Measurements from ENCODE around the gene SHCBP1.

DNA sequence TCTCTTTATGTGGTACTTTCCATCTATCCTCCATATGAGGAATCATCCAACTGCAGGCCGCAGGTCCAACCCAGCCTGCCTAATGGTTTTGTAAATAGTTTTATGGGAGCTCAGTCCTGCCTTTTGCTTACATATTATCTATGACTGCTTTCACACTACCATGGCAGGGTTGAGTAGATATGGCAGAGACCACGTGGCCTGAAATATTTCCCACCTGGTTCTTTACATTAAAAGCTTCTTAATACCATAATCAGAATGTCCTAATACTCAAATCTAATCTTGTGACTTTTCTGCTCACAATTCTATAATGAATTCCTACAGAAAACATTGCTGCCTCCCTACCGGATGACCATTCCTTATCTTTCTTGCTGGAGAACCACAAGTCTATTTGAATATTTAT lies 71.7 kb downstream of the SHCBP1 start:
- no peak for TF ChIP-seq ZFP1 (CRISPR knock-in tag; IDR thresholded peaks at IDR 0.05)
- no peak for TF ChIP-seq POLR2A (conservative IDR thresholded peaks at IDR 0.05)
- TF ChIP-seq, protein P1, sequence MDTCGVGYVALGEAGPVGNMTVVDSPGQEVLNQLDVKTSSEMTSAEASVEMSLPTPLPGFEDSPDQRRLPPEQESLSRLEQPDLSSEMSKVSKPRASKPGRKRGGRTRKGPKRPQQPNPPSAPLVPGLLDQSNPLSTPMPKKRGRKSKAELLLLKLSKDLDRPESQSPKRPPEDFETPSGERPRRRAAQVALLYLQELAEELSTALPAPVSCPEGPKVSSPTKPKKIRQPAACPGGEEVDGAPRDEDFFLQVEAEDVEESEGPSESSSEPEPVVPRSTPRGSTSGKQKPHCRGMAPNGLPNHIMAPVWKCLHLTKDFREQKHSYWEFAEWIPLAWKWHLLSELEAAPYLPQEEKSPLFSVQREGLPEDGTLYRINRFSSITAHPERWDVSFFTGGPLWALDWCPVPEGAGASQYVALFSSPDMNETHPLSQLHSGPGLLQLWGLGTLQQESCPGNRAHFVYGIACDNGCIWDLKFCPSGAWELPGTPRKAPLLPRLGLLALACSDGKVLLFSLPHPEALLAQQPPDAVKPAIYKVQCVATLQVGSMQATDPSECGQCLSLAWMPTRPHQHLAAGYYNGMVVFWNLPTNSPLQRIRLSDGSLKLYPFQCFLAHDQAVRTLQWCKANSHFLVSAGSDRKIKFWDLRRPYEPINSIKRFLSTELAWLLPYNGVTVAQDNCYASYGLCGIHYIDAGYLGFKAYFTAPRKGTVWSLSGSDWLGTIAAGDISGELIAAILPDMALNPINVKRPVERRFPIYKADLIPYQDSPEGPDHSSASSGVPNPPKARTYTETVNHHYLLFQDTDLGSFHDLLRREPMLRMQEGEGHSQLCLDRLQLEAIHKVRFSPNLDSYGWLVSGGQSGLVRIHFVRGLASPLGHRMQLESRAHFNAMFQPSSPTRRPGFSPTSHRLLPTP (IDR thresholded peaks at IDR 0.05; ENCODE audit: borderline replicate concordance, extremely low read depth, insufficient read length): no peak
- TF ChIP-seq, protein P2, sequence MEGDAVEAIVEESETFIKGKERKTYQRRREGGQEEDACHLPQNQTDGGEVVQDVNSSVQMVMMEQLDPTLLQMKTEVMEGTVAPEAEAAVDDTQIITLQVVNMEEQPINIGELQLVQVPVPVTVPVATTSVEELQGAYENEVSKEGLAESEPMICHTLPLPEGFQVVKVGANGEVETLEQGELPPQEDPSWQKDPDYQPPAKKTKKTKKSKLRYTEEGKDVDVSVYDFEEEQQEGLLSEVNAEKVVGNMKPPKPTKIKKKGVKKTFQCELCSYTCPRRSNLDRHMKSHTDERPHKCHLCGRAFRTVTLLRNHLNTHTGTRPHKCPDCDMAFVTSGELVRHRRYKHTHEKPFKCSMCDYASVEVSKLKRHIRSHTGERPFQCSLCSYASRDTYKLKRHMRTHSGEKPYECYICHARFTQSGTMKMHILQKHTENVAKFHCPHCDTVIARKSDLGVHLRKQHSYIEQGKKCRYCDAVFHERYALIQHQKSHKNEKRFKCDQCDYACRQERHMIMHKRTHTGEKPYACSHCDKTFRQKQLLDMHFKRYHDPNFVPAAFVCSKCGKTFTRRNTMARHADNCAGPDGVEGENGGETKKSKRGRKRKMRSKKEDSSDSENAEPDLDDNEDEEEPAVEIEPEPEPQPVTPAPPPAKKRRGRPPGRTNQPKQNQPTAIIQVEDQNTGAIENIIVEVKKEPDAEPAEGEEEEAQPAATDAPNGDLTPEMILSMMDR (IDR thresholded peaks at IDR 0.05 in 2 of 3, conservative IDR thresholded peaks at IDR 0.05 in 1 of 3; ENCODE audit: insufficient read depth in 2 of 3, low read depth in 1 of 3, low read length in 3 of 3): no peak
- TF ChIP-seq, protein P3, sequence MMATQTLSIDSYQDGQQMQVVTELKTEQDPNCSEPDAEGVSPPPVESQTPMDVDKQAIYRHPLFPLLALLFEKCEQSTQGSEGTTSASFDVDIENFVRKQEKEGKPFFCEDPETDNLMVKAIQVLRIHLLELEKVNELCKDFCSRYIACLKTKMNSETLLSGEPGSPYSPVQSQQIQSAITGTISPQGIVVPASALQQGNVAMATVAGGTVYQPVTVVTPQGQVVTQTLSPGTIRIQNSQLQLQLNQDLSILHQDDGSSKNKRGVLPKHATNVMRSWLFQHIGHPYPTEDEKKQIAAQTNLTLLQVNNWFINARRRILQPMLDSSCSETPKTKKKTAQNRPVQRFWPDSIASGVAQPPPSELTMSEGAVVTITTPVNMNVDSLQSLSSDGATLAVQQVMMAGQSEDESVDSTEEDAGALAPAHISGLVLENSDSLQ (IDR thresholded peaks at IDR 0.05): no peak
- TF ChIP-seq CAMTA2 (CRISPR knock-in tag; conservative IDR thresholded peaks at IDR 0.05): no peak
- TF ChIP-seq, protein P4, sequence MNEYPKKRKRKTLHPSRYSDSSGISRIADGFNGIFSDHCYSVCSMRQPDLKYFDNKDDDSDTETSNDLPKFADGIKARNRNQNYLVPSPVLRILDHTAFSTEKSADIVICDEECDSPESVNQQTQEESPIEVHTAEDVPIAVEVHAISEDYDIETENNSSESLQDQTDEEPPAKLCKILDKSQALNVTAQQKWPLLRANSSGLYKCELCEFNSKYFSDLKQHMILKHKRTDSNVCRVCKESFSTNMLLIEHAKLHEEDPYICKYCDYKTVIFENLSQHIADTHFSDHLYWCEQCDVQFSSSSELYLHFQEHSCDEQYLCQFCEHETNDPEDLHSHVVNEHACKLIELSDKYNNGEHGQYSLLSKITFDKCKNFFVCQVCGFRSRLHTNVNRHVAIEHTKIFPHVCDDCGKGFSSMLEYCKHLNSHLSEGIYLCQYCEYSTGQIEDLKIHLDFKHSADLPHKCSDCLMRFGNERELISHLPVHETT (CRISPR knock-in tag; conservative IDR thresholded peaks at IDR 0.05 in 1 of 2, IDR thresholded peaks at IDR 0.05 in 1 of 2): no peak
- no peak for TF ChIP-seq RCOR1 (IDR thresholded peaks at IDR 0.05; ENCODE audit: borderline replicate concordance in 1 of 2, low read depth in 2 of 2, low read length in 2 of 2)
- TF ChIP-seq POLR2AphosphoS5 (IDR thresholded peaks at IDR 0.05; ENCODE audit: control insufficient read depth, insufficient read depth, low read depth, low read length): no peak
- TF ChIP-seq, protein P5, sequence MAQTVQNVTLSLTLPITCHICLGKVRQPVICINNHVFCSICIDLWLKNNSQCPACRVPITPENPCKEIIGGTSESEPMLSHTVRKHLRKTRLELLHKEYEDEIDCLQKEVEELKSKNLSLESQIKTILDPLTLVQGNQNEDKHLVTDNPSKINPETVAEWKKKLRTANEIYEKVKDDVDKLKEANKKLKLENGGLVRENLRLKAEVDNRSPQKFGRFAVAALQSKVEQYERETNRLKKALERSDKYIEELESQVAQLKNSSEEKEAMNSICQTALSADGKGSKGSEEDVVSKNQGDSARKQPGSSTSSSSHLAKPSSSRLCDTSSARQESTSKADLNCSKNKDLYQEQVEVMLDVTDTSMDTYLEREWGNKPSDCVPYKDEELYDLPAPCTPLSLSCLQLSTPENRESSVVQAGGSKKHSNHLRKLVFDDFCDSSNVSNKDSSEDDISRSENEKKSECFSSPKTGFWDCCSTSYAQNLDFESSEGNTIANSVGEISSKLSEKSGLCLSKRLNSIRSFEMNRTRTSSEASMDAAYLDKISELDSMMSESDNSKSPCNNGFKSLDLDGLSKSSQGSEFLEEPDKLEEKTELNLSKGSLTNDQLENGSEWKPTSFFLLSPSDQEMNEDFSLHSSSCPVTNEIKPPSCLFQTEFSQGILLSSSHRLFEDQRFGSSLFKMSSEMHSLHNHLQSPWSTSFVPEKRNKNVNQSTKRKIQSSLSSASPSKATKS (CRISPR knock-in tag; IDR thresholded peaks at IDR 0.05): no peak
- TF ChIP-seq, protein P6, sequence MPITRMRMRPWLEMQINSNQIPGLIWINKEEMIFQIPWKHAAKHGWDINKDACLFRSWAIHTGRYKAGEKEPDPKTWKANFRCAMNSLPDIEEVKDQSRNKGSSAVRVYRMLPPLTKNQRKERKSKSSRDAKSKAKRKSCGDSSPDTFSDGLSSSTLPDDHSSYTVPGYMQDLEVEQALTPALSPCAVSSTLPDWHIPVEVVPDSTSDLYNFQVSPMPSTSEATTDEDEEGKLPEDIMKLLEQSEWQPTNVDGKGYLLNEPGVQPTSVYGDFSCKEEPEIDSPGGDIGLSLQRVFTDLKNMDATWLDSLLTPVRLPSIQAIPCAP (CRISPR knock-in tag; IDR thresholded peaks at IDR 0.05; ENCODE audit: borderline replicate concordance): no peak
- no peak for TF ChIP-seq SP2 (IDR thresholded peaks at IDR 0.05; ENCODE audit: extremely low read depth, low read depth, low read length, poor library complexity, severe bottlenecking)
- TF ChIP-seq SMARCC2 (IDR thresholded peaks at IDR 0.05; ENCODE audit: low read depth): no peak

Measured in K562 (cell line).